GM10248 (cell line): ENCODE measurements around the gene CCDC187.

Experiments used
- CTCF ChIA-PET: fragments of 300-600 bp; sonication (Branson Sonifier 250); formaldehyde crosslinking; extraction: SDS; loops from one replicate; lab custom pipeline; 2021; ENCODE audit warnings: antibody characterized with exemption; lab: Yijun Ruan, JAX
- POLR2A ChIA-PET: fragments of 350-650 bp; sonication (Branson Sonifier 250); formaldehyde crosslinking; extraction: SDS; loops from one replicate; lab custom pipeline; 2020; ENCODE audit warnings: antibody characterized with exemption; lab: Yijun Ruan, JAX
- DNase-seq: peaks from one replicate; pipeline ENCODE4 v3.0.0; 2012; ENCODE audit errors: extremely low spot score
- CTCF ChIP-seq: IDR thresholded peaks from 2 replicates; pipeline ENCODE4 v1.5.1; 2012; ENCODE audit warnings: mild to moderate bottlenecking, low read depth; ENCODE audit errors: extremely low read depth, missing control alignments, control extremely low read depth

The CCDC187 gene

DNA sequence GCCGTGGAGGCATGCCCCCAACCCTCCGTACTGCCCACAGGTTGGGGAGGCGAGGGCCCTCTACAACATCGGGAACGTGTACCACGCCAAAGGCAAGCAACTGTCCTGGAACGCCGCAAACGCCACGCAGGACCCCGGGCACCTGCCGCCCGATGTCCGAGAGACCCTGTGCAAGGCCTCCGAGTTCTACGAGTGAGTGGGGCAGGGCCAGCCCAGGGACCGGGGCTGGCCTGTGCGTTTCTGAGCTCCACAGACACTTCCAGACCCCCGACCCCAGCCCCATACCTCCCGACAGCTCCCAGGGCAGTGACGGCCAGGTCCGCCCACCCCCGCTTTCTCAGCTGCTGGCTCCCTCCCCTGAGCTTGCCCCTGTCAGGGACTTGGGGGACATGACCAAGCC, 33.0 kb upstream of the CCDC187 start:
- DNase-seq, result no peak
- CTCF ChIA-PET, result interaction anchor here (1.0 to 1.4 kb wide), 3 partner anchors 26 to 64 kb away, joined by 5 read pairs; partner anchors contain the start of gene DNLZ
- POLR2A ChIA-PET, result no interaction called here
- TF ChIP-seq CTCF, result no peak

DNA sequence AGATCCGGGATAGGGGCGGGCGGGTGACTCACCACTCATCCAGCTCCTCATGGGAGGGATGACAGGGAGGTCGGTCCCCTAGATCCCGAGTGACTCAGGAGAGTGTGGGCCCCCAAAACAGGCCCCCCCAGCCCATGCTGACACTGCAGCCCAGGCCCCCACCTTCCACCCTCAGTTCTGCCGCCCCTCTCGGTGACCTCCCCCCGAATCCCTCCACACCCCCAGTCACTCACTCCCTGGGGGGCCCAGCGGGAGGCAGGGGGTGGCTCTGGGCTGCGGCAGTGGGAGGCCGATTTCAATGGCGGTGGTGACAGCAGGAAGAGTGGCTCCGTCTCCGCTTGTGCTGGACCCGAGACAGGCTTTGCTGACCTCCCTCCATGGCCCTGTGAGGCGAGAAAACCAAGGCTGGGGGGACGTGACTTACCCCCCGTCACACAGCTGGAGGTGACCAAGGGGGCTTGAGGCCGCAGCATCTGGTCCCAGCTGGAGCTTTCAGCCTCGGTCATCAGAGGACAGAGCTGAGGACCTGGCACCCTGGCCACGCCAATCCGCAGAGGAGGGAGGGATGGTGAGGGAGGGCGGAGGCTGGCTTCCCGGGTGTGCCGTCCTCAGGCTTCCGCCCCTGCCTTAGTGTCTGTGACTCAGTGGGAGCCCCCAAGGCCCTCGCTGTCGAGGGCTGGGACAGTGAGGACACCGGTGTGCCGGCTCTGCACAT, 32.4 kb upstream of the CCDC187 start:
- no peak for DNase-seq
- ChIA-PET CTCF (interaction anchor here (1.0 to 1.4 kb wide), 3 partner anchors 27 to 65 kb away, joined by 5 read pairs; partner anchors contain the start of gene DNLZ), POLR2A (no interaction called here)
- TF ChIP-seq CTCF, result no peak

- ChIA-PET CTCF (interaction anchor here (1.2 kb wide), 1 partner anchor 14 kb away, joined by 3 read pairs; no protein-coding TSS in a partner anchor), POLR2A (no interaction called here)
- no peak for DNase-seq
- TF ChIP-seq CTCF, result no peak
Observed at GRCh38 chr9:136335296-136336155, 31.6 kb upstream of the CCDC187 start.

DNA sequence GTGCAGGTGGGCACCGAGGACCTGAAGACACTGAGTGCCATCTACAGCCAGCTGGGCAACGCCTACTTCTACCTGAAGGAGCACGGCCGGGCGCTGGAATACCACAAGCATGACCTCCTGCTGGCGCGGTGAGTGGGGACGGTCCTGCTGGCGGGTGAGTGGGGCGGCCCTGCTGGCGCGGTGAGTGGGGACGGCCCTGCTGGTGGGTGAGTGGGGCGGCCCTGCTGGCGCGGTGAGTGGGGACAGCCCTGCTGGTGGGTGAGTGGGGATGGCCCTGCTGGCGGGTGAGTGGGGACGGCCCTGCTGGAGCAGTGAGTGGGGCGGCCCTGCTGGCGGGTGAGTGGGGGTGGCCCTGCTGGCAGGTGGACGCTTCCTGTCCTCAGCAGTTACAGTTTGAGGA, 30.6 kb upstream of the CCDC187 start:
- ChIA-PET POLR2A (no interaction called here), CTCF (interaction anchor here (1.2 kb wide), 1 partner anchor 13 kb away, joined by 3 read pairs; no protein-coding TSS in a partner anchor)
- TF ChIP-seq CTCF, result no peak
- no peak for DNase-seq

- TF ChIP-seq CTCF, result no peak
- no peak for DNase-seq
- CTCF ChIA-PET, result no interaction called here
- POLR2A ChIA-PET, result no interaction called here
Observed at GRCh38 chr9:136333486-136333885, 29.6 kb upstream of the CCDC187 start.

DNA sequence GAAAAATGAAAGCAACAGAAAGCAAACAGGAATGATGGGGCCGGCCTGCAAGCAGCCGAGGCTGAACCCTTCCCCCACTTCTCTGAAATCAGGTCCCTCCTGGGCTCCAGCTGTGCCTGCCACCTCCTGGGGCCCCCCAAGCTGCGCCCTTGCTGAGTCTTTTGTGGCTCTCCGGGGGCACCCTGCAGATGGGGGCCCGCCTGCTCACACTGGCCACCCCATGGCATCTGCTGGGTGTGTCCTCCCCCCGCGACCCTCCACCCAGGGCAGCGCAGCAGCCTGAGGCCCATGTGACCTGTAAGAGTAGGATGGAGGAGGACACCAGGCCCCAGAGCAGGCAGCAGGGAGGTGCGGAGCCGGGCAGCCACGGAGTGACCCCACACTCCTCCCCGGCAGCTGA, 29.2 kb upstream of the CCDC187 start:
- no peak for TF ChIP-seq CTCF
- POLR2A ChIA-PET, result no interaction called here
- DNase-seq, result no peak
- CTCF ChIA-PET, result no interaction called here
